TTC549 (cell line): ENCODE data around the gene PEBP1.

Experiments
- FAIRE-seq: peaks from 2 replicates; lab custom pipeline; 2012; peaks lifted over from hg19 to GRCh38; lab: Jason Lieb, UNC

The PEBP1 gene

GRCh38 chr12:118136559-118137003 lies 657 bp downstream of the PEBP1 start:
- no peak for FAIRE-seq

- no peak for FAIRE-seq
These were observed 1.3 kb downstream of the PEBP1 start for GRCh38 chr12:118137148-118137678.

- no peak for FAIRE-seq
These were observed 4.9 kb downstream of the PEBP1 start for GRCh38 chr12:118140825-118141224.

GRCh38 chr12:118144499-118144898 lies 8.6 kb downstream of the PEBP1 start:
- no peak for FAIRE-seq

GRCh38 chr12:118145113-118145797 lies 9.3 kb downstream of the PEBP1 start:
- no peak for FAIRE-seq

GRCh38 chr12:118145798-118146156 lies 9.9 kb downstream of the PEBP1 start:
- FAIRE-seq: no peak

GRCh38 chr12:118148287-118148686 lies 12.4 kb downstream of the PEBP1 start:
- FAIRE-seq: no peak

- FAIRE-seq: no peak
These were observed 14.7 kb downstream of the PEBP1 start for GRCh38 chr12:118150625-118151024.

- no peak for FAIRE-seq
These were observed 15.8 kb downstream of the PEBP1 start for GRCh38 chr12:118151755-118152154.

- no peak for FAIRE-seq
These were observed 24.6 kb downstream of the PEBP1 start for GRCh38 chr12:118160536-118160935.

GRCh38 chr12:118164798-118165486 lies 29.0 kb downstream of the PEBP1 start:
- no peak for FAIRE-seq

GRCh38 chr12:118166946-118167345 lies 31.0 kb downstream of the PEBP1 start:
- FAIRE-seq: no peak

- no peak for FAIRE-seq
These were observed 40.0 kb downstream of the PEBP1 start for GRCh38 chr12:118175823-118176447.

- FAIRE-seq: no peak
These were observed 47.2 kb downstream of the PEBP1 start for GRCh38 chr12:118183155-118183554.

- FAIRE-seq: no peak
These were observed 47.8 kb downstream of the PEBP1 start for GRCh38 chr12:118183711-118184110.

- no peak for FAIRE-seq
These were observed 49.9 kb downstream of the PEBP1 start for GRCh38 chr12:118185602-118186397.

- no peak for FAIRE-seq
These were observed 52.0 kb downstream of the PEBP1 start for GRCh38 chr12:118187751-118188435.

GRCh38 chr12:118188690-118189371 lies 52.9 kb downstream of the PEBP1 start:
- no peak for FAIRE-seq

GRCh38 chr12:118189741-118190191 lies 53.8 kb downstream of the PEBP1 start:
- FAIRE-seq: no peak

- FAIRE-seq: peak; percentile 89
These were observed 54.3 kb downstream of the PEBP1 start for GRCh38 chr12:118190266-118190665.

GRCh38 chr12:118193477-118193876 lies 57.6 kb downstream of the PEBP1 start:
- no peak for FAIRE-seq
